NT2/D1 (cell line): Measurements from ENCODE around the gene SIK1.
"Not testable (repeated sequence)": the region's sequence is repeated elsewhere in the genome, so short reads cannot be mapped to it uniquely, and the experiment has no call there.

Source experiments
- SUZ12 ChIP-seq: IDR thresholded peaks from 2 replicates; pipeline ENCODE4 v1.6.1; 2011; ENCODE audit not compliant: insufficient read length, insufficient read depth; ENCODE audit errors: extremely low read depth
- ZNF274 ChIP-seq: IDR thresholded peaks from 2 replicates; pipeline ENCODE4 v1.6.1; 2011; ENCODE audit warnings: mild to moderate bottlenecking, low read depth, low read length

DNA sequence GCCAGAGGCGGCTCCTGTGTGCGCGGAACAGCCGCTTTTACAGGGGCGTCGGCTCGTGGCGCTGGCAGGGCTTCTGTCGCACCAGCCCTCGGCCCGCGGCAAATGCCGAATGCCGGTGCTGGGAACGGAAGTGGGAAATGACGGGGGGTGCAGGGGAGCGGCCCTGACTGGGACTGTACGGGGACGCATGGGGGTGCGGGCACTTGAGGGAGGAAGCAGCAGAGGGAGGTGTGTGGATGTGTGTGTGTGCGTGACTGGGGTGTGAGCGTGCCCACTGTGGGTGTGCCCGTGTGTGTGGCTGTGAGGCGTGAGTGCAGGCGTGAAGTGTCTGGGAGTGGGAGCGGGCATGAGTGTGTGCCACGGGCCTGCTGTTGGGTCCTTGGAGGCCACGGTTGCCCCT is 17.6 kb upstream of the SIK1 start:
- TF ChIP-seq ZNF274, SUZ12: not testable (repeated sequence)
